Measurements from ENCODE around the gene MUS81. TPM values are rescaled to one million over a fixed set of nuclear protein-coding genes. Genes with fewer than 3 reads are reported as not detected.

Gene MUS81
- total and polyA plus RNA-seq, 9 of the 15 experiments (the other 6 are each of a cell fraction or from before 2014, with no cell fraction given), result 13.4 to 118 (median 53.7) TPM

DNA sequence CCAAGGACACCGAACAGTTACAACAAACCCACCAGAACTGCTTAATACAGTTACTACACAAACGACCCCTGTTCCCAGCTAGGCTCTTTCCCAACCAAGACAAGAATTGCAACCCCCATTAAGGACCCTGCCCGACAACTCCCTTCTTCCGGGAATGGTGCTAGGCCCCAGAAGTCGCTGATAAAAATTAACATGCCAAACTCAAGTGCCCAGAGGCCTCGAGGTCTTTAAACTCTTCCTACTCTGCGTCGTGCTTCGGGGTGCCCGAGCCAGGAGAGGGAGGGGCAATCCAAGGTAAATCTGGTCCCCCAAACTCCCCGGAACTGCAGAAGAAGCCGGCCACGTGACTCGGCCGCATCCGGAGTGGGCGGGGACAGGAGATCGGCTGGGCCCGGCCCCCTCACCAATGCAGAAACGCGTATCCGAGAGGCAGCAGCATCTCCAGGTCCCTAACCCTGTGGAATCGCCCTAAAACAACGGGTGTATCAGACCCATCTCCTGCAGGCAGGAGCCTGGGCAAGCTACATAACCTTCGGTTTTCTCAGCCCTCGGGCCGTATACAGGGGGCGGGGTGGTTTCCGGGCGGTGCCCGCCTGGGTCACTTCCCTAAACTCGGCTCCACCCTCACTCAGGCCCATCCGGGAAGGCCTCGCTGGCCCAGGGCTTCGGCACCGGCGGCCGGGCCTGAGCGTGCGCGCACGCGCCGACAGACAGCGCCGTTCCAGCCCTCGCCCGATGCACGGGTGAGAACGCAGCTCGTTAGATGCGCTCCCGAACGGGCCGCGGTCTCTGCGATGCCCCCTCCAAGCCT is 3.3 kb upstream of the MUS81 start (continued):
- TF ChIP-seq HEY1 (CRISPR knock-in tag; IDR thresholded peaks at IDR 0.05; ENCODE audit: borderline replicate concordance) (no peak), ZNF197 (CRISPR knock-in tag; IDR thresholded peaks at IDR 0.05; ENCODE audit: low read depth) (no peak), TEAD2 (tag; IDR thresholded peaks at IDR 0.05) (no peak), EZH2 (IDR thresholded peaks at IDR 0.05; ENCODE audit: borderline replicate concordance, low read depth, low read length) (no peak), NBN (IDR thresholded peaks at IDR 0.05; ENCODE audit: low read depth) (no peak), IFI16 (CRISPR knock-in tag; IDR thresholded peaks at IDR 0.05) (no peak), KLF1 (tag; IDR thresholded peaks at IDR 0.05) (no peak), NUFIP1 (IDR thresholded peaks at IDR 0.05; ENCODE audit: partially characterized antibody) (no peak), NFIX (CRISPR knock-in tag; IDR thresholded peaks at IDR 0.05; ENCODE audit: low read depth) (no peak), ZBED1 (IDR thresholded peaks at IDR 0.05) (no peak), NR3C1 (CRISPR knock-in tag; IDR thresholded peaks at IDR 0.05) (no peak), TSHZ1 (CRISPR knock-in tag; IDR thresholded peaks at IDR 0.05) (no peak), KLF16 (IDR thresholded peaks at IDR 0.05) (no peak), ZNF395 (CRISPR knock-in tag; IDR thresholded peaks at IDR 0.05) (no peak), SAFB (IDR thresholded peaks at IDR 0.05; ENCODE audit: borderline replicate concordance, low read depth, low read length) (no peak), POLR2G (IDR thresholded peaks at IDR 0.05; ENCODE audit: low read depth, low read length) (no peak), KLF6 (CRISPR knock-in tag; IDR thresholded peaks at IDR 0.05; ENCODE audit: borderline replicate concordance) (peak; percentile 74; the same call in 1 of the 2 replicates), DACH1 (IDR thresholded peaks at IDR 0.05; ENCODE audit: partially characterized antibody) (no peak)
- TF ChIP-seq, protein P1, sequence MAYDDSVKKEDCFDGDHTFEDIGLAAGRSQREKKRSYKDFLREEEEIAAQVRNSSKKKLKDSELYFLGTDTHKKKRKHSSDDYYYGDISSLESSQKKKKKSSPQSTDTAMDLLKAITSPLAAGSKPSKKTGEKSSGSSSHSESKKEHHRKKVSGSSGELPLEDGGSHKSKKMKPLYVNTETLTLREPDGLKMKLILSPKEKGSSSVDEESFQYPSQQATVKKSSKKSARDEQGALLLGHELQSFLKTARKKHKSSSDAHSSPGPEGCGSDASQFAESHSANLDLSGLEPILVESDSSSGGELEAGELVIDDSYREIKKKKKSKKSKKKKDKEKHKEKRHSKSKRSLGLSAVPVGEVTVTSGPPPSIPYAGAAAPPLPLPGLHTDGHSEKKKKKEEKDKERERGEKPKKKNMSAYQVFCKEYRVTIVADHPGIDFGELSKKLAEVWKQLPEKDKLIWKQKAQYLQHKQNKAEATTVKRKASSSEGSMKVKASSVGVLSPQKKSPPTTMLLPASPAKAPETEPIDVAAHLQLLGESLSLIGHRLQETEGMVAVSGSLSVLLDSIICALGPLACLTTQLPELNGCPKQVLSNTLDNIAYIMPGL (CRISPR knock-in tag; IDR thresholded peaks at IDR 0.05), result peak; percentile 4
